GM18951 (cell line): Measurements from ENCODE around the gene PARP6.

ENCODE experiments used
- POLR2A ChIP-seq: IDR thresholded peaks from 4 replicates; pipeline ENCODE4 v1.6.1; 2011; ENCODE audit warnings: mild to moderate bottlenecking; ENCODE audit not compliant: insufficient read length, insufficient read depth; ENCODE audit errors: extremely low read depth
- in situ Hi-C: fragments of 300-500 bp; cut with MboI; formaldehyde crosslinking; loops from one replicate; pipeline ENCODE4 v1.12.0; 2022; ENCODE audit warnings: low sequenced_read_pairs, mixed read lengths, inconsistent platforms; ENCODE audit not compliant: unreplicated experiment

Gene PARP6

GRCh38 chr15:72231833-72232478 is 40.4 kb downstream of the PARP6 start:
- TF ChIP-seq POLR2A: no peak
- in situ Hi-C loops: no loop called here

- in situ Hi-C loops: no loop called here
- TF ChIP-seq POLR2A: peak; percentile 99
Observed at GRCh38 chr15:72231066-72231832, 41.1 kb downstream of the PARP6 start, which contains the start of gene PKM. PKM (minus strand) TSS chr15:72231190; CDS start chr15:72219097, 12,093 bp downstream.

GRCh38 chr15:72230197-72231065 is 41.9 kb downstream of the PARP6 start:
- peak; percentile 35 for TF ChIP-seq POLR2A
- in situ Hi-C loops: no loop called here

- in situ Hi-C loops: no loop called here
Observed at GRCh38 chr15:72229947-72230196, 42.5 kb downstream of the PARP6 start.

GRCh38 chr15:72229076-72229946 is 43.0 kb downstream of the PARP6 start:
- TF ChIP-seq POLR2A: peak; percentile 45
- in situ Hi-C loops: no loop called here

More at GRCh38 chr15:72229947-72230196, 42.5 kb downstream of the PARP6 start:
- TF ChIP-seq POLR2A: no peak

GRCh38 chr15:72227720-72228119 is 44.6 kb downstream of the PARP6 start:
- TF ChIP-seq POLR2A: no peak
- in situ Hi-C loops: no loop called here

- in situ Hi-C loops: no loop called here
- no peak for TF ChIP-seq POLR2A
Observed at GRCh38 chr15:72227192-72227586, 45.2 kb downstream of the PARP6 start.

GRCh38 chr15:72223278-72223677 is 49.1 kb downstream of the PARP6 start:
- no peak for TF ChIP-seq POLR2A
- in situ Hi-C loops: no loop called here

GRCh38 chr15:72222393-72222792 is 50.0 kb downstream of the PARP6 start:
- in situ Hi-C loops: no loop called here

GRCh38 chr15:72220687-72221086 is 51.7 kb downstream of the PARP6 start:
- in situ Hi-C loops: no loop called here
- no peak for TF ChIP-seq POLR2A

More at GRCh38 chr15:72222393-72222792, 50.0 kb downstream of the PARP6 start:
- no peak for TF ChIP-seq POLR2A

- no peak for TF ChIP-seq POLR2A
- in situ Hi-C loops: no loop called here
Observed at GRCh38 chr15:72217216-72217615, 55.1 kb downstream of the PARP6 start.

- no peak for TF ChIP-seq POLR2A
Observed at GRCh38 chr15:72216079-72216478, 56.3 kb downstream of the PARP6 start.

More at GRCh38 chr15:72216079-72216478, 56.3 kb downstream of the PARP6 start:
- in situ Hi-C loops: no loop called here
